ENCODE measurements around the gene CANX. TPM values are rescaled to one million over a fixed set of nuclear protein-coding genes. Genes with fewer than 3 reads are reported as not detected.

The CANX gene
- total RNA-seq, 3 donors from 2014 or later (not counting 1 experiment from before 2014, with no cell fraction given): 233 to 291 (median 260) TPM

- TF ChIP-seq, protein P1, sequence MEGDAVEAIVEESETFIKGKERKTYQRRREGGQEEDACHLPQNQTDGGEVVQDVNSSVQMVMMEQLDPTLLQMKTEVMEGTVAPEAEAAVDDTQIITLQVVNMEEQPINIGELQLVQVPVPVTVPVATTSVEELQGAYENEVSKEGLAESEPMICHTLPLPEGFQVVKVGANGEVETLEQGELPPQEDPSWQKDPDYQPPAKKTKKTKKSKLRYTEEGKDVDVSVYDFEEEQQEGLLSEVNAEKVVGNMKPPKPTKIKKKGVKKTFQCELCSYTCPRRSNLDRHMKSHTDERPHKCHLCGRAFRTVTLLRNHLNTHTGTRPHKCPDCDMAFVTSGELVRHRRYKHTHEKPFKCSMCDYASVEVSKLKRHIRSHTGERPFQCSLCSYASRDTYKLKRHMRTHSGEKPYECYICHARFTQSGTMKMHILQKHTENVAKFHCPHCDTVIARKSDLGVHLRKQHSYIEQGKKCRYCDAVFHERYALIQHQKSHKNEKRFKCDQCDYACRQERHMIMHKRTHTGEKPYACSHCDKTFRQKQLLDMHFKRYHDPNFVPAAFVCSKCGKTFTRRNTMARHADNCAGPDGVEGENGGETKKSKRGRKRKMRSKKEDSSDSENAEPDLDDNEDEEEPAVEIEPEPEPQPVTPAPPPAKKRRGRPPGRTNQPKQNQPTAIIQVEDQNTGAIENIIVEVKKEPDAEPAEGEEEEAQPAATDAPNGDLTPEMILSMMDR (IDR thresholded peaks at IDR 0.05): no peak
- H3K27ac Mint-ChIP-seq: peak overlapping the region in 1 of 2 donors; percentile 29
- ATAC-seq (no peak), DNase-seq (no peak)
- Histone ChIP-seq H3K4me3 (ENCODE audit: low read length) (no peak overlapping the region), H3K4me1 (ENCODE audit: control insufficient read depth, insufficient read depth, low read length) (peaks cover 7% of the 10 kb centered on the region), H3K27ac (ENCODE audit: low read length) (no peak overlapping the region), H3K9me3 (ENCODE audit: control insufficient read depth, insufficient read depth, low read length) (no peaks in the 10 kb centered on the region), H3K27me3 (ENCODE audit: control insufficient read depth, insufficient read depth, low read length) (no peaks in the 10 kb centered on the region), H3K36me3 (ENCODE audit: control insufficient read depth, insufficient read depth, low read length) (peaks cover 85% of the 10 kb centered on the region)
- peaks cover 11 to 12% of the 10 kb centered on the region in 2 donors for H3K4me1 Mint-ChIP-seq
- no peaks in the 10 kb centered on the region for H3K36me3 Mint-ChIP-seq
- H3K27me3 Mint-ChIP-seq (ENCODE audit: low read depth in 2 of 2): no peaks in the 10 kb centered on the region
- WGBS (ENCODE audit: insufficient coverage): 84% methylated on average over 6 of the region's 6 CpGs
- no peaks in the 10 kb centered on the region for H3K9me3 Mint-ChIP-seq
- no peak overlapping the region for H3K4me3 Mint-ChIP-seq
- intact Hi-C loops (cut with micrococcal nuclease): no loop called here
Observed at GRCh38 chr5:179769271-179769670, 70.5 kb downstream of the CANX start.

- no peak for ATAC-seq
- H3K36me3 ChIP-seq (ENCODE audit: control insufficient read depth, insufficient read depth, low read length): peaks cover 89% of the 10 kb centered on the region
- TF ChIP-seq, protein P1 (IDR thresholded peaks at IDR 0.05): no peak
- no peaks in the 10 kb centered on the region for H3K9me3 Mint-ChIP-seq
- intact Hi-C loops (cut with micrococcal nuclease): no loop called here
- WGBS (ENCODE audit: insufficient coverage): 93% methylated on average over 5 of the region's 5 CpGs
- H3K9me3 ChIP-seq (ENCODE audit: control insufficient read depth, insufficient read depth, low read length): no peaks in the 10 kb centered on the region
- no peaks in the 10 kb centered on the region for H3K36me3 Mint-ChIP-seq
- H3K27ac ChIP-seq (ENCODE audit: low read length): no peak overlapping the region
- peaks cover 11% of the 10 kb centered on the region in 2 donors for H3K4me1 Mint-ChIP-seq
- no peak overlapping the region for H3K27ac Mint-ChIP-seq
- peaks cover 7% of the 10 kb centered on the region for H3K4me1 ChIP-seq (ENCODE audit: control insufficient read depth, insufficient read depth, low read length)
- H3K4me3 ChIP-seq (ENCODE audit: low read length): no peak overlapping the region
- no peak overlapping the region for H3K4me3 Mint-ChIP-seq
- H3K27me3 Mint-ChIP-seq (ENCODE audit: low read depth in 2 of 2): no peaks in the 10 kb centered on the region
- DNase-seq: no peak
- no peaks in the 10 kb centered on the region for H3K27me3 ChIP-seq (ENCODE audit: control insufficient read depth, insufficient read depth, low read length)
Observed at GRCh38 chr5:179769796-179770195, 71.0 kb downstream of the CANX start.

DNA sequence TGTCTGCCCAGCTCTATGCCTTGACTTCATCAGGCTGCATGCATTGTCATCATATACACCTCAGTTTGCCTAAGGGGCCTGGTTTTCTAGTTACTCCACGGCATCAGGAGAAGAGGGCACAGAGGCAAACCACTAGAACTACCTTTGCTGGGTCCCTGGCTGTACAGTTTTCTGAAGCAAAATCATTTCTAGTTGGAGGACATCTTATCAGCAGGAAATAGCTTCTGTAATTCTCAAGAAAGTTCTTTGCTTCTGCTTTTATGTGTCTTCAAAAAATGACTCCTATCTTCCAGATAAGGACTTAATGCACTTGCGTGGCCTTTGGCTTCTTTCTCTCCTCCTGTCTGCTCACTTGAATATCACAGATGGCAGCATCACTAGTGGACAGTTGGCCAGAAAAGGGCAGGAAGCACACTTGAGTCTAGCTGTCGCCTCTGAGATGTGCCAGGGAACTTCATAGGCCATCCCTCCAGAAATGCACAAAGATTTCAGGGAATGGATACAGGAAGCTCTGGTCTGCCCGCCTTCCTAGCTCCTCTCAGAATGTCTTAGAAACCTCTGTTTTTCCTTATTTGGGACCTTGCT is 72.6 kb downstream of the CANX start:
- no peaks in the 10 kb centered on the region for H3K27me3 ChIP-seq (ENCODE audit: control insufficient read depth, insufficient read depth, low read length)
- Mint-ChIP-seq H3K9me3 (no peaks in the 10 kb centered on the region), H3K36me3 (no peaks in the 10 kb centered on the region), H3K27me3 (ENCODE audit: low read depth in 2 of 2) (no peaks in the 10 kb centered on the region), H3K27ac (no peak overlapping the region), H3K4me3 (no peak overlapping the region), H3K4me1 (peaks cover 8 to 11% of the 10 kb centered on the region in 2 donors)
- TF ChIP-seq, protein P1 (IDR thresholded peaks at IDR 0.05): no peak
- ATAC-seq: no peak
- H3K27ac ChIP-seq (ENCODE audit: low read length): no peak overlapping the region
- no peaks in the 10 kb centered on the region for H3K9me3 ChIP-seq (ENCODE audit: control insufficient read depth, insufficient read depth, low read length)
- H3K4me1 ChIP-seq (ENCODE audit: control insufficient read depth, insufficient read depth, low read length): peaks cover 4% of the 10 kb centered on the region
- peaks cover 85% of the 10 kb centered on the region for H3K36me3 ChIP-seq (ENCODE audit: control insufficient read depth, insufficient read depth, low read length)
- WGBS (ENCODE audit: insufficient coverage): 86% methylated on average over 4 of the region's 4 CpGs
- no peak overlapping the region for H3K4me3 ChIP-seq (ENCODE audit: low read length)
- intact Hi-C loops (cut with micrococcal nuclease): no loop called here
- DNase-seq: no peak

DNA sequence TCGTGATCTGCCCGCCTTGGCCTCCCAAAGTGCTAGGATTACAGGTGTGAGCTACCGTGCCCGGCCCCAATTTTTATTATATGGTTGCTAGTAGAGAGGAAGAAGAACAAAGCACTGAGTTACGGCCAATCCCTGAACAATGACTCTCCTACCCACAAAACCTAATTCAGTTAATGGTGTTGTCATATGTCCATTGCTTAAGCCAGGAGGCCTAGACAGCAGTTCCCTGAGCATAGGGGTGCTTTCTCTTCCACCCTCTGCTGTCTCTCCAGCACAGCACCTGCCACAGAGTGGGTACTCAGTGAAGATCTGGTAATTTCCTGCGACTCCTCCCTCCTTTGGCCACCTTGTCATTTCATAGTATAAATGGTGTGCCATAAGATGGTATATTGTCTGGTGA is 73.6 kb downstream of the CANX start:
- Histone ChIP-seq H3K4me1 (ENCODE audit: control insufficient read depth, insufficient read depth, low read length) (peaks cover 3% of the 10 kb centered on the region), H3K9me3 (ENCODE audit: control insufficient read depth, insufficient read depth, low read length) (no peaks in the 10 kb centered on the region), H3K27ac (ENCODE audit: low read length) (no peak overlapping the region), H3K4me3 (ENCODE audit: low read length) (no peak overlapping the region), H3K27me3 (ENCODE audit: control insufficient read depth, insufficient read depth, low read length) (no peaks in the 10 kb centered on the region), H3K36me3 (ENCODE audit: control insufficient read depth, insufficient read depth, low read length) (peaks cover 80% of the 10 kb centered on the region)
- intact Hi-C loops (cut with micrococcal nuclease): no loop called here
- H3K36me3 Mint-ChIP-seq: no peaks in the 10 kb centered on the region
- peaks cover 4 to 11% of the 10 kb centered on the region in 2 donors for H3K4me1 Mint-ChIP-seq
- ATAC-seq: peak in 1 of 3 donors; percentile 61
- TF ChIP-seq, protein P1 (IDR thresholded peaks at IDR 0.05): no peak
- no peaks in the 10 kb centered on the region for H3K9me3 Mint-ChIP-seq
- H3K27ac Mint-ChIP-seq: no peak overlapping the region
- DNase-seq: no peak
- 92% methylated on average over 3 of the region's 6 CpGs for WGBS (ENCODE audit: insufficient coverage)
- no peaks in the 10 kb centered on the region for H3K27me3 Mint-ChIP-seq (ENCODE audit: low read depth in 2 of 2)
- no peak overlapping the region for H3K4me3 Mint-ChIP-seq

Data from natural killer cell (primary cell).